Hepatocyte (in vitro differentiated cells): ENCODE data around the gene TPSB2.
"Not testable (repeated sequence)": the region's sequence is repeated elsewhere in the genome, so short reads cannot be mapped to it uniquely, and the experiment has no call there.

ENCODE experiments used
- EZH2phosphoT487 ChIP-seq: fragments of 200-600 bp; sonication (generic); IDR thresholded peaks from one replicate; pipeline ENCODE4 v1.6.1; 2018; ENCODE audit warnings: antibody characterized with exemption, mild to moderate bottlenecking, low read depth, moderate library complexity; ENCODE audit not compliant: unreplicated experiment, severe bottlenecking
- TF ChIP-seq, protein P1 (sequence below): fragments of 200-600 bp; sonication (generic); IDR thresholded peaks from 2 replicates; pipeline ENCODE4 v1.5.1; 2016; ENCODE audit warnings: antibody characterized with exemption, mild to moderate bottlenecking; ENCODE audit not compliant: poor library complexity

DNA sequence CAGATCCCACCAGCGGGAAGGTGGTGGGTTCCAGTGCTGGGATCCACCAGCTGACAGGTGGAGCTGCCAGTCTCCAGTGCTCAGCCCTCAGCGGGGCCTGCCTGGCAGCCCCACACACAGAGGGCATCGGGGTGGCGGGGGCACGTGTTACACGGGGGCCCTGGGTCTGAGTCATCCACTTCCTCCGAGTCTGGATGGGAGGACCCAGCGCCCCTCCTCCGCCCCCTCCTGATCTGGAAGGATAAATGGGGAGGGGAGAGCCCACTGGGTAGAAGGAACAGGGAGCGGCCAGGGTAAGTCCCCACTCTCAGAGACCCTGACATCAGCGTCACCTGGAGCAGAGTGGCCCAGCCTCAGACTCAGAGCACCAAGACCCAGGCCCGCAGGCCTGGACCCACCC, 10.5 kb upstream of the TPSB2 start, which contains the start of gene TPSAB1:
- TF ChIP-seq, protein P1, sequence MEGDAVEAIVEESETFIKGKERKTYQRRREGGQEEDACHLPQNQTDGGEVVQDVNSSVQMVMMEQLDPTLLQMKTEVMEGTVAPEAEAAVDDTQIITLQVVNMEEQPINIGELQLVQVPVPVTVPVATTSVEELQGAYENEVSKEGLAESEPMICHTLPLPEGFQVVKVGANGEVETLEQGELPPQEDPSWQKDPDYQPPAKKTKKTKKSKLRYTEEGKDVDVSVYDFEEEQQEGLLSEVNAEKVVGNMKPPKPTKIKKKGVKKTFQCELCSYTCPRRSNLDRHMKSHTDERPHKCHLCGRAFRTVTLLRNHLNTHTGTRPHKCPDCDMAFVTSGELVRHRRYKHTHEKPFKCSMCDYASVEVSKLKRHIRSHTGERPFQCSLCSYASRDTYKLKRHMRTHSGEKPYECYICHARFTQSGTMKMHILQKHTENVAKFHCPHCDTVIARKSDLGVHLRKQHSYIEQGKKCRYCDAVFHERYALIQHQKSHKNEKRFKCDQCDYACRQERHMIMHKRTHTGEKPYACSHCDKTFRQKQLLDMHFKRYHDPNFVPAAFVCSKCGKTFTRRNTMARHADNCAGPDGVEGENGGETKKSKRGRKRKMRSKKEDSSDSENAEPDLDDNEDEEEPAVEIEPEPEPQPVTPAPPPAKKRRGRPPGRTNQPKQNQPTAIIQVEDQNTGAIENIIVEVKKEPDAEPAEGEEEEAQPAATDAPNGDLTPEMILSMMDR, result not testable (repeated sequence)
- not testable (repeated sequence) for TF ChIP-seq EZH2phosphoT487
